NCI-H748 treated with DMSO at 0.1 percent for 48 hours (cell line): ENCODE data around the gene KCTD12.
"Not testable (repeated sequence)": the region's sequence is repeated elsewhere in the genome, so short reads cannot be mapped to it uniquely, and the experiment has no call there.

ENCODE experiments used
- DNase-seq: peaks from one replicate; lab custom pipeline; 2025; lab: John Stamatoyannopoulos, UW

The KCTD12 gene

GRCh38 chr13:76886292-76887075, at the start of gene KCTD12:
KCTD12 (minus strand) TSS chr13:76886405; CDS start chr13:76886148, 257 bp downstream.
- DNase-seq: peak; percentile 64

DNA sequence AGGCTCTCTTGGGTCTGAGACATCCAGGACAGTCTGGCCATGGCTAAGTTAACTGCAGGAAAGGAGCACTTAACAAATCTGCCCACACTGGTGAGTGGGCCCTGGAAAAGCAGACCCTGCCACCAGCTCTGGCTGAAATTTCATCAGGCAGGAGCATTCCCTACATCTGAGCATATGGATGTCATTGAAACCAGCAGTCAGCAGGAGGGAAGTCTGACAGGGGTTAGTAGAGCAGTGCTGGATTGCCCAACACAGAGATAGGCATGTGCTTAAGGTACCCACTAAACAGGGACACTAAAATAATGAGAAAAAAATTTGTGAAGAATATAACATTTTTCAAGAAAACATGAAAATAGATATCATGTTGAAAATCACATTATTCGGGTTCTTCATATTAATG, 48.5 kb upstream of the KCTD12 start:
- DNase-seq: no peak

DNA sequence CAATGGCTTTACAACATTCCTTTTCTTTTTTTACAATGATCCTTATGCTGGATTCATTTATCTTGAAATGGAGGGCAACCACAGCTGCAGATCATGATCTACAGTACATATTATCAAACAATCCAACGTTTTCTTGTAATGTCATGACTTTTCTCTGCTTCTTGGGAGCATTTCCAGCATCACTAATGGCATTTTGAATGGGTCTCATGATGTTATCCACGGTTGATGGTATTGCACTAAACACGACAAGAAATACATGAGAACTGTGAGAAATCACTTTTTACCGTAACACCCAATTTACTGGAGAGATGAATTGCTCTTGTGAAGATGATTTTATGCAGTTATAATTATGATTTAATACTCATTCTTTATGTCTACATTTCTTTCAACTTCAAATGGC, 45.9 kb upstream of the KCTD12 start:
- no peak for DNase-seq

DNA sequence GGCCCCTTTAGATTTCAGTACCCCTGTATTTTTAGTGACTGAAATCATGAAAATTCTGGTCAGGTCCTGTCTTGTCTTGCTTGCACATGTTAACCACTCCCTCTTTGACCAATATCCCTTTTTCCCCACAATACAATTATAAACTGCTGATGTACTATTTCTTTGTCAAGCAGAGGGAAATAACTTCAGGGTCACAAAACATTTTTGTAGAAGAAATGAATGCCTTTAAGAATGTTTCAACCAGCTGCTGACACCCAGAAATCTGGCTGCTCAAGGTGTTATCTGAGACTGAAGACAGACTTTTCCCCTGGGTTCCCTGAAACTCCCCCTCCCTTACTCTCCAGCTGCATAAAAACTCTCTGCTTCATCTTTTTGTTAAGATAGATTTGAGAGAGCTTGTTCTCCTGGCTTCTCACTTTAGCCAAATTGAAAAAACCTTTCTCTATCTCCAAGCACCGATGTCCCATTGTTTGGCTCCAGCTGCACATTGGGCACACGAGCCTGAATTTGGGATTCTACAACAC, 43.7 kb upstream of the KCTD12 start:
- DNase-seq: no peak

DNA sequence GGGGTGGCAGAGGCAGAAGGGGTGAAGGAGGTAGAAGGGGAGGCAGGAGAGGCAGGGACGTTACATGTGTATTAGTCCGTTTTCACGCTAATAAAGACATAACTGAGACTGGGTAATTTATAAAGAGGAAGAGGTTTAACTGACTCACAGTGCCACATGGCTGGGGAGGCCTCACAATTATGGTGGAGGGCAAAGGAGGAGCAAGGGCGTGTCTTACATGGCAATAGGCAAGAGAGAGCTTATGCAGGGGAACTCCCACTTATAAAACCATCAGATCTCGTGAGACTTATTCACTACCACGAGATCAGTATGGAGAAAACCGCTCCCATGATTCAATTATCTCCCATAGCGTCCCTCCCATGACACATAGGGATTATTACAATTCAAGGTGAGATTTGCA, 43.1 kb upstream of the KCTD12 start:
- DNase-seq: no peak

GRCh38 chr13:76928456-76928855, 42.3 kb upstream of the KCTD12 start:
- DNase-seq: no peak

- no peak for DNase-seq
These were observed 41.8 kb upstream of the KCTD12 start for GRCh38 chr13:76927955-76928354.

DNA sequence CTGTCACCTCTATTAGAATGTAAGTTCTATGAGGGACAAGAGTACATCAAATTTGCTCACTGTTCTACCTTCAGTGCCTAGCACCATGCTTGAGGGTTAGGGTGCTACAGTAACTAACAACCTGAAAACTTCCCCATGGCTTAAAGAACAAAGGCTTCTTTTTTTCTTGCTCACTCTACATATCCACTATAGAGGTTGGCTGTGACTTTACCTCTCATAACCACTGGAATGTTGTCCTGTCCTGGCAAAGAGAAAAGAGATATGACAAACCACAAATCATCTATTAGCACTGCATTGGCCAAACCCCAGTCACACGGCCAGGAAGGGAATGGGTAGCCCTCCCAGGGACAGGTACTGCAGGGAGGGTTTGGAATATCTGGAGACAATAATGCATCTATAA, 38.9 kb upstream of the KCTD12 start:
- no peak for DNase-seq

GRCh38 chr13:76921516-76921915, 35.3 kb upstream of the KCTD12 start:
- no peak for DNase-seq

DNA sequence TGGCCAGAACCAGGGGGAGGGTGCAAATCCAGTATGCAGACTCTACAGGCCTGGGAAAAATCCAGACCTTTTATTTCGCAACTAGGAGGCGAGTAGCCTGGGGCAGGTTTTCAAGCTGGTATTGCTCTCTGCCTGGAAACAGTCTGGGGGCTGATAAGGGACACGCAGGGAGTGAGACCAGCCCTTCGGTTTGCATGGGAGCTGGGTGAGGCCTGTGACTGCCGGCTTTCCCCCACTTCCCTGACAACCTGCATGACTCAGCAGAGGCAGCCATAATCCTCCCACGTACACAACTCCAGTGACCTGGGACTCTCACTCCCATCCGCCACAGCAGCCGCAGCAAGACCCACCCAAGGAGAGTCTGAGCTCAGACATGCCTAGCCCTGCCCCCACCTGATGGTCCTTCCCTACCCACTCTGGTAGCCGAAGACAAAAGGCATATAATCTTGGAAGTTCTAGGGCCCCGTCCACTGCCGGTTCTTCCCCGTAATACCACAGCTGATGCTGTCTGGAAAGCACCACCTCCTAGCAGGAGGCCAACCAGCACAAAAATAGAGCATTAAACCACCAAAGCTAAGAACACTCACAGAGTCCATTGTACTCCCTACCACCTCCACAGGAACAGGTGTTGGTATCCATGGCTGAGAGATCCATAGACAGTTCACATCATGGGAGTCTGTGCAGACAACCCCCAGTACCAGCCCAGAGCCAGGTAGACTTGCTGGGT, 31.7 kb upstream of the KCTD12 start:
- not testable (repeated sequence) for DNase-seq

DNA sequence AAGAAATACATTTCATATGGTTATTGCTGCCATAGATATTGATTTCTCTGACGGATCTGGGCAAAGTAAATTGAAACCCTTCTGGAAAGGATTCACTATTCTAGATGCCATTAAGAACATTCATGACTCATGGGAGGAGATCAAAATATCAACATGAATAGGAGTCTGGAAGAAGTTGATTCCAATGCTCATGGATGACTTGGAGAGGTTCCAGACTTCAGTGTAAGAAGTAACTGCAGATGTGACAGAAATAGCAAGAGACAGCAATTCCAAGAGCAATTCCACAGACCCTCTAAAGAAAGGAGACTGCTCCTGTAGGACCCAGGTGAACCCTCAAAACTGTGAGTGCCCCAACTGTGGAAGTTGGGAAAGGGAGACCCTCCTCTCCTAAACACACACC, 30.9 kb upstream of the KCTD12 start:
- no peak for DNase-seq

DNA sequence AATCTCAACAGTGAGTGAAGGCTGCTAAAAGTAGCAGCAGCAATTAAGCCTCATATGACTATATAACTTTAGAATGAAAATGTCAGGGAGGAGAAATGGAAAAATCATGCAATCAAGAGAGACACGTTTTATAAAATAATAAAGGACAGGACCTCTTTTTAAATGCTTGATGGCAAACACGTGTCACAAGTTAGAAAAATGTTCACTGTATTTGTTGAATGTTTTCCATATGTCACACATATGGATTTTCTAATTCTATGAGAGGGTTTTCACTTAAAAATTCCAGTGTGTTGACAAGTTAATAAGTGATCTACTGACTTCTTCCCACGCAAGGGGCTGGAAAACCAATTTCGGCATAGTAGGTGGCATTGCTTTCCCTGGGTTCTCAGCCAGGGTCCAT, 27.7 kb upstream of the KCTD12 start:
- DNase-seq: no peak

- no peak for DNase-seq
These were observed 26.3 kb upstream of the KCTD12 start for GRCh38 chr13:76912476-76912875.

DNA sequence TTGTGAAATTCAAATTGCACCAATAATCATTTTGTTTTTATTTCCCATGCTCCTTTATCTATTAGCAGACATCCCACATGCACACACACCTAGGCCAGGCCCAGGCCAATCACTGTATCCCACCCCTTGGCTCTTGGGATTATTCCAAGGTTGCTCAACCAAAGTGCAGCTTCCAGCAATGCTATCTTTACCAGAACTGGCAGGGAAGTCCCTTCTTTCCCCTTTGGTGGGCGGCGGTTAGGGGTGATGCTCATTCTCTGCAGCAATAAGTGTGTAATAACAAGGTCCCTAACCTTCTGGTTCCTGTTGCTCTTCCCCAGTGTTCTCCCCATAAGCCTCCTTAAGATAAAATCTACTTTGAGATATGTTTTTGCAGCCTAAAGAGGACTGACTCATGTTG, 18.3 kb upstream of the KCTD12 start:
- no peak for DNase-seq

- DNase-seq: peak; percentile 65
These were observed 17.4 kb upstream of the KCTD12 start for GRCh38 chr13:76903544-76904162.

GRCh38 chr13:76899066-76899465, 12.9 kb upstream of the KCTD12 start:
- not testable (repeated sequence) for DNase-seq

- peak; percentile 20 for DNase-seq
These were observed 11.0 kb upstream of the KCTD12 start for GRCh38 chr13:76897171-76897570.

- no peak for DNase-seq
These were observed 8.4 kb upstream of the KCTD12 start for GRCh38 chr13:76894401-76895110.

GRCh38 chr13:76892488-76892887, 6.3 kb upstream of the KCTD12 start:
- DNase-seq: no peak

- no peak for DNase-seq
These were observed 3.8 kb upstream of the KCTD12 start for GRCh38 chr13:76890021-76890420.

DNA sequence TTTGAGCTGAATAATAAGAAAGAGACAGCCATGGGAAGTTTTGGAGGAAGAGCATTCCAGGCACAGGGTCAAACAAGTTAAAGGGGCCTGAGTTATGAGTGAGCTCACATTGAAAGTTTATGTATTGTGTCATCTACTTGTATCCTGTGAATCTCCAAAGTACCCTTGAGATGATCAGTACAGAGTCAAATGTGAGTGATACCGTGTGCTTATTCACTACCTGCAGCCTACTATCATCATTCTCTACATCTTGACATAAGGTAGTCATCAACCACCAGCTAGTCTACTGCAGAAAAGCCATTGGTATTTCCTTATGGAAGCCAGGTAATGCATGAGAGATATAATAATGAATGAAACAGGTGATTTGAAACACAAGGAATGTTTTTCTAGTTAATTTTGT, 3.0 kb upstream of the KCTD12 start:
- DNase-seq: no peak

DNA sequence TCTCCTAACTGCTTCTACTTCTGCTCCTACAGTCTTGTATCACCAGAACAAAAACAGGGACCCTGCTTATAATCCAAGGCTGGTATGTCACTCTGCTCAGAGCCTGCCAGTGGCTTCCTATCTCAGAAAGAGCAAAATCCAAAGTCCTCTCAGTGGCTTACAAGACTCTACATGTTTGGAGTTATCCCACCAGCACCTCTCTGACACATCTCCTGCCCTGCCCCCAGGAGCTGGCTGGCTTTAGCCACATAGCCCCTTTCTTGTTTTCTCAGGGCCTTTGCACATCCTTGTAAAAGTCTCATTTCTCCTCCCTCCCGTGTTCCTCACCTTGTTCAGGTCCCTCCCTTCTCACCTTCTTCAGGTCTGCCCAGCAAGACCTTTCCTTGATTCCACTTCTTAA, 2.2 kb upstream of the KCTD12 start:
- no peak for DNase-seq
